Cerebellar cortex (tissue), 1 donor: Measurements from ENCODE around the gene HINT3.
"Not testable (repeated sequence)": the region's sequence is repeated elsewhere in the genome, so short reads cannot be mapped to it uniquely, and the experiment has no call there.

ENCODE experiments used
- DNase-seq: peaks from one replicate; pipeline ENCODE4 v3.0.0-alpha.2; 2015; ENCODE audit warnings: low spot score

The HINT3 gene

DNA sequence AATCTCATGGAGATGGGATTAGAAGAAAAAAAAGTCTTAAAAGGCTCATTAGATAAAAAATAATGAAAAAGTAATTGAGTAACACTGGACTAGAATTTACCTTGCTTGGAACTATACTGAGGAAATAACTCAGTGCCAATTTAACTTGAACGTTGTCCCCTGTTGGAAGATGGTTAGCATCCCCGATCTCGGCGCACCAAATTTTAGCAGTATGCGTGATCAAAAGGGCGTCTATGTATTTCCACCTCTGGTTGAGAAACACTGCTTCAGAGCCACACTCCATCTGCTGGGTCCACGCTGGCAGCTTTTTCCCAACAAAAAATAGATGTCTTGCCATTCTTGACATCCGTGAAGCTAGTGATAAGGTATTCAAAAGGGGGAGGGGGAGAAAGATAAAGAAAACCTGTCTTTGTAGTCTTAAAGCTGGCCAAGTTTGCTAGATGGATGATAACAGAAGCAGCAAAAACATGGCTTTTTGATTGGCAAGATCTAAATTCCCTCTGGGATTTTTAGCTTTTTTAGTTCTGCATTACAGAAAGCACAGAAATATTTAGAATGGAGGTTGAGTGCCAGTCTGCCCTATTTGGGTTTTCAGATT lies 6.4 kb downstream of the HINT3 start:
- DNase-seq: no peak

DNA sequence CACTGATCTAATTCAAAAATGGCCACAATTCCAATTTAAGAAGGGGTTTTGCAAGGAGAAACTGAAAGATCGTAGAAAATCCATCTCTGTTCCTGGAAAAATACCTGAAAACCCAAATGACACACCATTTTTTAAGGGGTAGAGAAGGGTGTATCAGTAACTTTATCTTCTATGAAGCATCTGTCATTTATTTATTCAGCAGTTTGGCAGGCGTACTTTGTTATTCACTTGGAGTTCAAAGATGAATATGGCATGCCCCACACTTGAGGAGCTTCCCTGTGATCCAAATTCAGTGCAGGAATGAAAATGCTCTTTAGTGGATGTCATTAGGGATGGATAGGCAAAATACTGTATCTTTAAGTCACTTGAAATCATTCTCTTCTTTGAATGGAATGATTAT lies 7.2 kb downstream of the HINT3 start:
- DNase-seq: no peak

DNA sequence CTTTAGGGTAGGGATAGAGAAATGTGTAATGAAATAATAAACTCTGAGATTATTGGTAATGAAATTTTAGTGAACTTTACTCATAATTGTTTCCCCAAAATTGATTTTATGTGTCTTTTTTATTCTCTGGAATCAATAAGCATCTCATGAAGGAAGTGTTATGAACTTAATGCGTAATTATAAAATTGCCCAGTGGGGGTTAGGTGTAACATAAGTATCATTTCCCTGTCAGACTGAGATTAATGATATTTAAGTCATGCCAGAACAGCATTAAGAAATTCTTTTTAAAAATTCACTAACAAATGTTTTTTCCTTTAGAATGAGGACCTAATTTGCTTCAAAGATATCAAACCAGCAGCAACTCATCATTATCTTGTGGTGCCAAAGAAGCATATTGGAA lies 10.0 kb downstream of the HINT3 start:
- DNase-seq: no peak

DNA sequence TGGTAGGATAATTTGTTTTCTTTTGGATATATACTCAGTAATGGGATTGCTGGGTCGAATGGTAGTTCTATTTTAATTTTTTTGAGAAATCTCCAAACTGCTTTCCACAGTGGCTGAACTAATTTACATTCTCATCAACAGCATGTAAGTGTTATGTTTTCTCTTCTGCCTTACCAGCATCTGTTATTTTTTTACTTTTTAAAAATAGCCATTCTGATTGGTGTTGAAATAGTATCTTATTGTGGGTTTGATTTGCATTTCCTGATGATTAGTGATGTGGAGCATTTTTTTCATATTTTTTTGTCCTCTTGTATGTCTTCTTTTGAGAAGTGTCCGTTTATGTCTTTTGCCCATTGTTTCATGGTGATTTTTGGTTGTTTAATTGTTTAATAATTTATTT lies 11.9 kb downstream of the HINT3 start:
- DNase-seq: no peak

DNA sequence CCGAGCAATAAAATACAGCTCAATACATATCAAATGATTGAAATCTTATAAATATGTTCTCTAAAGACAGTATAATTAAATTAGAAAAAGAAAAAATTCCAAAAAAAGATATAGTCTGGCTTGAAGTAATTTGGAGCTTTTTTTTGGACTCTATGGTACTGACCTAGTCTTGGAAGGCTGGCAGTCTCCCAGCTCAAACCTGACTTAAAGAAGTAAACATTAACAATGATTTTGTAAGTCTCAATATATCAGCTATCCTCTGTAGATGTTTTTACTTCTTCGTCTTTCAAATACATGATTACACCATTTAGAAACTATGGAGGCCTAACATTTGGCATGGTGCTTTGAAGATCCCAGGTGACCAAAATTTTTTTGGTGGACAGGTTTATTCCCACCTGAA lies 14.2 kb downstream of the HINT3 start:
- no peak for DNase-seq

DNA sequence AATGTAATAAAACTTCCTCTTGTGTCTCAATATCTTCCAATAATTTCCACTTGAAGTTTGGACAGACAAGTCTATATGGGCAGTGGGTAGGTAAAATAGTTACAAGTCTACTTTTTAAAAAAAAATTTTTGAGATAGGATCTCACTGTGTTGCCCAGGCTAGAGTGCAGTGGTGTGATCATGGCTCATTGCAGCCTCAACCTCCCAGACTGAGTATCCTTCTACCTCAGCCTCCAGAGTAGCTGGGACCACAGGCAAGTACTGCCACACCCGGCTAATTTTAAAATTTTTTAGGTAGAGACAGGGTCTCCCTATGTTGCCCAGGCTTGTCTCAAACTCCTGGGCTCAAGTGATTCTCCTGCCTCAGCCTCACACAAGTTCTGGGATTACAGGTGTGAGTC lies 15.9 kb downstream of the HINT3 start:
- DNase-seq: not testable (repeated sequence)

DNA sequence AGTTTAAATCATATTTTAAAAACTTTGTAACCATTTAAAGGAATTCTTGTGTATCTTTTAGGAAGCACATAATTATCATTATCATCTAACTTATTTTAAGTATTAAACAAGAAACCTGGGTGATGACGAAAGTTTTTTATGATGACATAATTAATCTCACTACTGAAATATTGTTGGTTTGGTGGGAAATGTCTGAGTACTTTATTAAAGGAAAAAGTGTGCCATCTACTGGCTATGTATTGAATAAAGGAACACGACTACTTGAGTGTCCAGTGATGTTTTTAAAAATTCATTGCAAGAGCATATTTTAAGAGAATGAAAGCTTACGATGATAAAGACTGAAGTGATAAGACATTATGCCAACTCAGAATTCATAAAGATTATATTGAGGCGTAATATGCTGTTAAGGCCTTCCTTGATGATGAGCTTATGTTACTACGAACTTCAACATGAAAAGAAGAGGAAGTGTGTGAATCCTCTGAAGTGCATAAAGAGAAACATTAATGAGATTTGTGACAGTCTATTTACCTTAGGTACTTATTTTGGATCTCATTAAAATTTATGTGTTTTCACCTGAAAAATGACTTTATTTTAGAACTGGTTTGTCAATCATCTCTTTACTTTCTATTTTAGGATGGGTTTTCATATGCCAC lies 17.8 kb downstream of the HINT3 start:
- peak; percentile 73 for DNase-seq

DNA sequence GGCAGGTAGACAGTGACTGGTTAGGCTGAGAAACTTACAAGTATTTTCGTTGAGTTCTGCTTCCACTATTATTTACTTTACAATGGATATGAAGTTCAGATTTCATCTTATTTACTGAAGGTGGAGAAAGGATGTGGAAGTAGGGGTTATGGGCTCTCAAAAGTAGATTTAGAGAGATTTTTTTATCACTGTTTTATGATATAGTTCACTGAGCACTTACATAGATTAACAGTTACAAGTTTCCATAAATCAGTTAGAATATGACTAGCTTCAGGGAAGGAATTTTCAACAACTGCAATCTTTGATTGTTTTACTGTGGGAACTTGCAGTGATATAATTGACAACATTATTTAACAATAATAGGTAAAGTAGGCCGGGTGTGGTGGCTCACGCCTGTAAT lies 22.5 kb downstream of the HINT3 start:
- DNase-seq: no peak

DNA sequence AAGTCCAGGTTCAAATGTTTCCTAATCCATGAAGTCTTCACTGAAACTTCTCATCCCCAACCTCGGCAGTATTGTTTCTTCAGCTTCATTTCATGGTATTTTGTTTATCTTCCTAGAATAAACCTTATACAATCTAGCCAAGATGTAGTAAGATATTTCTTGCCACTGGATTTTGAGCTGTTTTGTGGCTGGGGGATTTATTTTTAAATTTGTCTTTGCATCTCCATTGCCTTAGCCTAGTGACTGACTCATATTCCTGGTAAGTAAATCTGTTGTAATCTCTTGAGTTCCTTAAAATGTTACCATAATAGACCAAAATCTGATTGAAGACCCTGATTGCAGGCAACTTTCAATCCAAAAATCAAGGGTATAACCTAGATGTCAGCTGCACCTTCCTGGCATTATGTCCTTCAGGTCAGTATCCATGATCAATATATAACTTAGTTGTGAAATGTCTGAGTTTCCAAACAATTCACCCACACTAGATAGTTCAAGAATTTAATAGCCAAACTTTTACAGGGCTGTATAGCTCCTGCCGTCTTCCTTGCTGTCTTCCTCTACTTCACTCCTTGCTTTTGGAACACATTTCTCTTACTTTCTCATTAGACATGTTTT lies 25.1 kb downstream of the HINT3 start:
- DNase-seq: no peak

DNA sequence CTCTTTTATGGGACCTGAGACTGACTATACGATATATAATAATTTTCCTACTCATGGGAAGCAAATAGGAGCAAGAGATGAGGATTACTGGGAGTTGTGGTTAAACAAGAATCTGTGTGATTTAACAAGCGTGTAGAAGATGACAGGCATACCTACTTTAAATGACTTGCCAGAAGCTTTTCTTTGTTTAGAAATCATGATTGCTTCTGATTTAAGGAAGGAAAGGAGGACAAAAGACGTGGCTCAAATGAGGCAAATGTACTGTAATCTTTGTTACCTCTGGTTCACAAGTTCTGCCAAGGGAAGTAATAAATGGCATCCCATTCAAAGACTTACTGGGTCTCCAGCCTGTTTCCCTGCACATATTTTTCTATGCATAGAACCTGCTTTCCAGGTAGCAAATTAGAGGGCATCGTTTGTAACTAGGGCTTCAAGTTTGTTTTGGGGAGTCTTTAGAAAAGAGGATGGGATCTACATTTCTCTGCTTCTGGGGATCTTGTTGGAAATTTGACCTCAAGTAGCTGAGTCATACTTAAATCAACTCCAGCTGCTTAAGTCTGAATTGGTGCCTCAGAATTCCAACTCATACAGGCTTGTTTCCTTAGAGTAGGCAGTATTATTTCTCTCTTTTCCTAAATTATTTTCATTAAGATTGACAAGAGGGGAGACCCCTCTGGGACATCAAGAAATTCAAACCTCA lies 26.8 kb downstream of the HINT3 start:
- no peak for DNase-seq

DNA sequence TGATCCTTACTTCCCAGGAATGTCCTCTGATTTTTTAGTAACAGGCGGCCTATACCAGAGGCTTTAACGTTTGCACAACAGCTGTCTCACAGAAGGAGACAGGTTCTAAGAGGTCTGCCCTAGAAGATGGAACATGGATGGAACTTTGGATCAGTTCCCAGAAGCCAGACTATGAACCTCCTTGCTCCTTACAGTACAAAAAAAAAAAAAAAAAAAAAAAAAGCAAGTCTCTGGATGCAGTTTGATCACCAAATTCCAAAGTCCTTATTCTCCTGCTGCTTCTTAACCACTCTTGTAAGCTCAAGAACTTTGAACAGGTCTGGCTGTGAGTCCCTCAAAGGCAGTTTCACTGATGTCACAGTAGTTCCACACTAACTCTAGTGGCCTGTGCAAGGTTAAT lies 27.7 kb downstream of the HINT3 start:
- no peak for DNase-seq

DNA sequence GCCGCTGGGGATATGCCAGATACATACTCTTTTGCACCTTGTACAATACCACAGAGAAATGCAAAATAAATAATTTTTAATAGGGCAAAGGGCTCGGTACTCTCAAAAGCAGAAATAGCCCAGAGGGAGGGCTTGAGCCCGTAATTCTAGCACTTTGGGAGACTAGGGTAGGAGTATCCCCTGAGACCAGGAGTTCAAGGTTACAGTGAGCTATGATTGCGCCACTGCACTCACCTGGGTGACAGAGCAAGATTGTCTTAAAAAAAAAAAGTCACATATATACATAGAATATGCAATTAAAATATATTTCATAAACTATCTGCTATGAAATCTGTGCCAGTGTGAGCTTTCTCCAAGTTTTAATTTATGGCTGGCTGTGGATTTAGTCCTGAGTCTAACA lies 29.0 kb downstream of the HINT3 start:
- no peak for DNase-seq

DNA sequence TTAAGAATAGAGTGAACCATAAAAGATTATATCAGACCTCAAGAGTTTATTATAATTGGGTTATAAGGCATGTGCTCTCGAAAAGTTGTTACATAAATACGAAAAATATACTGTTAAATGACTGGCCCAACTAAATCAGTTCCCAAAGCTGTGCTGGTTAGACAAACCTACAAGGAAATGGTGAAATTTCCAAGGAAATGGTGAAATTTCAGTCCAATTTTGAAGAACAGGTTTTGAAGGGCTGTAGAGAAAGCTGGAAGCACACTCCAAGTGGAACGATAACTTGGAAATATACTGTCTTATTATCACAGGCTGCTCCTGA lies 29.4 kb downstream of the HINT3 start:
- DNase-seq: no peak

DNA sequence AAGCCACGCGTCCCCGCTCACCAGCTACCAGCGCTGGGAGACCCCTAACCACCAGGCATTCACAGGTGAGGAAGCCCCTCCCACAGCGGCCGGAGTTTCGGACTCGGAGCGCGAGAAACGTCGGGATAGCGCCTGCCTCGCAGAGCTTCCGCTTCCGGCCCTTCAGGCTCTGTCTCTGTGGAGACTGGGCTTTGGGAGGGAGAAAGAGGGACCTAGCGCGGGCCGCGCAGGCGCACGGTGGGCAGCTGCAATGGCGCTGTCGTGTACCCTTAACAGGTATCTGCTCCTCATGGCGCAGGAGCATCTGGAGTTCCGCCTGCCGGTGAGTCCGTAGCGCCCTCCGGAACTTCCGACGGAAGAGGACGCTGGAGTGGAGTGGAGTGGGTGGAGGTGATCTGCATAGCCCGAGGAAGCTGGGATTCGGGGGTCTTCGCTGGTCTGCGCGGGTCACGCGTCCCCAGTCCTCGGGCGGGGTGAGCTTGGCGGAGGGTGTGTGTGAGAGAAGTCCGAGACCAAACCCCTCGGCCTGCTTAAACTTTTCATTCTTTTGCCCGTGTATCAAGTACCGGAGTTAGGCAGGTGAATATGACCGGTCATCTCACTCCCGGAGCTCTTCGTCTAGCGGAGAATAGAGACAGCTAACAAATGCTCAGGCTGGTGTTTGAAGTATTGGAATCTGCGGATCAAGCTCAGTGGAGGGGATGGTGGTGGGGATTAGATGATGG lies 29.9 kb downstream of the HINT3 start, which contains the start of gene TRMT11:
Gene TRMT11, plus strand, starts transcription at position 240 of the 725 bp plus-strand sequence. Its CDS starts 11 bp downstream, at position 251.
- peak; percentile 95 for DNase-seq

DNA sequence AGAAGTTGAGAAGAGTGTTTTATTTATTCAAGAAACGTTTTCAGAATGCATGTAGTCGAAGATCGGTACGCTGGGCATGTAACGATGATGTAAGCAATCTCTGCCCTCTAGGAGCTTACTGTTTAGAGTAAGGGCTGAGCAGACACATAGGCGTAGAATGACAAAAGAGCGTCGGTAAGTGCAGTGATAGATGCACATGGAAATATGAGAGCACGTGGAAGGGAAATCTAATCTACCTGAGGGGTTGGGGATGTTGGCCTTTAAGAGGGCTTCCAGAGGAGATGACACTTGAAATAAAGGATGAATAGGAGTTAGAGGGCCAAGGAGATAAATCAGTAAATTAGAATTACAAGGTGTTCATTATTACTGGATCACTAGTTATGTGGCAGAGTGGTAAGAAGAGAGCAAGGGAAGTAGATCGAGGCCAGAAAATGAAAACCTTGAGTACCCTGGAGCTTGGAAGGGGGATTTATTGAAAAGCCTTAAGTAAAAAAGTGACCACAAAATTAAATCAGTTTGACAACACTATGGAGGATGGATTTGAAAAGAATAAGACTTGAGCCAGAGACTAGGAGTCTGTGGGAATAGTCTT lies 30.6 kb downstream of the HINT3 start:
- no peak for DNase-seq

DNA sequence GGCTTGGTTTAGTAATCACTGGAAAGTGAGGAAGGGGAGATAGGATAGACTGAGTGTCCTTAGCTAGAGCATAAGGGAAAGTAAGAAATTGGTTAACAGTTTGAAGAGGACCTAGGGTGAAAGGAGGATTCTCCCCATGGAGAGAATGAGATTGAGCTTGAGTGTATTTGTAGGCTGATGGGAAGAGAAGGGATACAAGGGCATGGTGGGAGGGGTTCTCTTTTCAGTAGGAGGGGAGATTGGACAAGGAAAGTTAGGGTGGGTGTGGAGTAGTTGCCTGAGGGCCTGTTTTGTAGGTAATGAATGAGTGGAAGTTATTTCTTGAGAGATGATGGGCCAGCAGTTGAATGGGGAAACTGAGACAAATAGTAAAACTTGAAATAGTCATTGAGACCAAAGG lies 31.7 kb downstream of the HINT3 start:
- no peak for DNase-seq

DNA sequence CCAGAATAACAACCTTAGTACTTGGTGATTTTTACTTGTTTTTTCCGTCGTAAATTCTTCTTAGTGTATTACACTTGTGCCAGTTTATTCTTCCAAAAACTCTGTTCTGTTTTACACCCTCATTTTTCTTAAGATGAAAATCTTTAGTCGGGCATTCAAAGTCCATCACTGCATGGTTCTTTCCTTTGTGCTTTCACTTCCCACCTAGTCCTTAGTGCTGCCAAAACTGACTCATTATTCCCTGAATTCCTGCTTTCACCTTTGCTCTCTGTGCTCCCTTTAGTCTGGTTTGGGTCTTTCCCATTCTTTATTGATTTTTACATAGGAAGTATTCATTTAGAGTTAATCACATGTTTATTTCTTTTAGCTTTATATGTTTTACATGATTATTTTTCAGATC lies 33.1 kb downstream of the HINT3 start:
- DNase-seq: no peak

DNA sequence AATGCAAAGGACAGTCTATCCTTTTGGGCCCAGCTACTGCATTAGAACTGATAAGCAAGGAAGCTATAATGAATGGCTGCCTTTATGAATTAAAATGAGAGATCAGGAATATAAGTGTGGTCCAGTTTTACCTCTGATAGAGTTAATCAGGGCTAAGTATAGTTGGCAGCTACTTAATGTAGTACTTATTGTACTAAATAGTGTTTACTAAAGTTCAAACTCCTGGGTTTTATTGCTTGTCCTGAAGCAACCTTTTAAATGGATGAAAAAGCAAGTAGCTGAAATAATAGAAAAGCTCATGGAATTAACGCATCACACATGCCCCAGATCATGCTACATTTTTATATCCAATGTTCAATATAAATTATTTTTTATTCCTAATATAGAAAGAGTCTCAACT lies 35.1 kb downstream of the HINT3 start:
- DNase-seq: peak; percentile 6

DNA sequence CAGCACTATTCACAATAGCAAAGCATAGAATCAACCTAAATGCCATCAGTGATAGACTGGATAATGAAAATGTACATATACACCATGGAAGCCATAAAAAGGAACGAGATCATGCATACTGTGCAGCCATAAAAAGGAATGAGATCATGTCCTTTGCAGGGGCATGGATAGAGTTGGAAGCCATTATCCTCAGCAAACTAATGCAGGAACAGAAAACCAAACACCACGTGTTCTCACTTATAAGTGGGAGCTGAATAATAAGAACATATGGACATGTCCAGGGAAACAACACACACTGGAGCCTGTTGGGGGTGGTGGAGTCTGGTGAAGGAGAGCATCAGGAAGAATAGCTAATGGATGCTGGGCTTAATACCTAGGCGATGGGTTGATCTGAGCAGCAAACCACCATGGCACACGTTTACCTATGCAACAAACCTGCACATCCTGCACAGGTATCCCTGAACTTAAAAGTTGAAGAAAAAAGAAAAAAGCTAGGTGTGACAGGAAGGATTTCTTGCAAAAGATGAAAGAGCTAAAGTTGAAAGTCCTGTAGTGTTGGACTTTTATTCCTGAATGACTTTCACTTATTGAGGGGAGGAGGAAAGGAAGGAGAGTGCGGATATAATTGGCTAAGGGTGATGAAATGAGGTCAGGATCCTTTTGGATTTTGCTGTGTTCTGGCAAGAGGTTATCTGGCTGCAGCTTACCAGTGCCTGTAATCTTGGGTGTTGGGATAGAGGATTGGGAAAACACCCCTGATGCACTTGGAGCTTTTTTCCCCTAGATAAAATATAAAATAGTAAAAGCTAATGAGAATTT lies 38.3 kb downstream of the HINT3 start:
- peak; percentile 35 for DNase-seq

DNA sequence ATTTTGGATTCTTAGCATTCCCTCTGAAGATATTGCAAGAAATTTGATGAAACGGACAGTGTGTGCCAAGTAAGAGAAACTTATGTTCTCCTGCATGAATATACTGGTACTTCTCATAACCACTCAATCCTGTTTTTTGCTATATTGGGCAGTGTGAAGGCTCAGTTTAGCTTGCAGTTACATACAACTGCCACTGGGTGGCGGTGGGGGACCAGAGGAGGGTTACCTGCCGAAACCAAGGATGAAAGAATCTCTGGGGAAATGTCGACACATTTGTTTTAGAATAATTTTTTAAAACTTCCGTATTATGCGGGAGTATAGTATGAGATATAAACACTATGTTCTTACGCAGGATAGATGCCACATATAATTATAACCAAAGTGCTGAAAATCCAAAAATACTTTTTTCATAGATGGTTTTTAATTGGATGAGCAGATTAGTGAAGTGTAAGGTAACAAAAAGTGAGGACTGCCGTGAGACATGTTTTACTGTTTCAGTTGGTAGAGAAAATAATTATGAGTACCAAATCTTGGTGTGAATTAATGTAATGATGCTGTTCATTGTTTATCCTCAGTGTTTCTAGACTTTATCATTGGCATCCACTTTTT lies 39.5 kb downstream of the HINT3 start:
- DNase-seq: peak; percentile 86
